Measurements from ENCODE around the gene TIAM1. TPM values are rescaled to one million over a fixed set of nuclear protein-coding genes. Genes with fewer than 3 reads are reported as not detected.

Gene TIAM1
- total and polyA plus RNA-seq, 2 of the 8 experiments (the other 6 are each of a cell fraction or from before 2014, with no cell fraction given) = 10.1 to 30.7 TPM

- TF ChIP-seq CHD7 (IDR thresholded peaks at IDR 0.05; ENCODE audit: insufficient replicate concordance, low read length) (no peak), TCF12 (IDR thresholded peaks at IDR 0.05; ENCODE audit: low read depth, low read length) (no peak), TAF7 (optimal IDR thresholded peaks at IDR 0.05; ENCODE audit: borderline replicate concordance, low read depth, low read length) (no peak), SIN3A (conservative IDR thresholded peaks at IDR 0.05 in 1 of 2, IDR thresholded peaks at IDR 0.05 in 1 of 2; ENCODE audit: low read depth in 1 of 2, low read length in 2 of 2) (no peak), SIRT6 (IDR thresholded peaks at IDR 0.05; ENCODE audit: low read length) (no peak), EGR1 (IDR thresholded peaks at IDR 0.05; ENCODE audit: borderline replicate concordance, low read depth, low read length) (no peak)
Measured at GRCh38 chr21:31181082-31181750, 162.8 kb downstream of the TIAM1 start (continued).
